ENCODE measurements around the gene ASB10. TPM values are rescaled to one million over a fixed set of nuclear protein-coding genes. Genes with fewer than 3 reads are reported as not detected.

Gene ASB10
- total and polyA plus RNA-seq, 4 donors = not detected

- Histone ChIP-seq H3K4me1 (ENCODE audit: control insufficient read depth in 5 of 5, insufficient read depth in 5 of 5, low read length in 5 of 5) (peaks cover 0 to 20% (median 6%) of the 10 kb centered on the region in 5 donors), H3K27ac (ENCODE audit: low read depth in 1 of 2, low read length in 1 of 2) (no peak overlapping the region), H3K9ac (ENCODE audit: insufficient read depth in 1 of 2, low read length in 2 of 2) (no peak overlapping the region), H3K4me3 (no peak overlapping the region), H3K27me3 (ENCODE audit: control insufficient read depth in 3 of 3, insufficient read depth in 3 of 3, low read length in 2 of 3) (no peaks in the 10 kb centered on the region), H3K9me3 (ENCODE audit: control insufficient read depth in 4 of 4, insufficient read depth in 3 of 4, low read length in 3 of 4) (peaks cover 0 to 4% (median 0%) of the 10 kb centered on the region in 4 donors), H3K36me3 (ENCODE audit: control insufficient read depth in 4 of 4, insufficient read depth in 4 of 4, low read length in 4 of 4) (peaks cover 0 to 69% (median 20%) of the 10 kb centered on the region in 4 donors)
- ATAC-seq (ENCODE audit: insufficient read depth, low FRiP score) = no peak
- no peak for DNase-seq
- TF ChIP-seq CTCF (IDR thresholded peaks at IDR 0.05; ENCODE audit: control extremely low read depth, extremely low read depth) = no peak
- WGBS, 2 donors = 88 to 93% methylated on average over 8 of the region's 8 CpGs
Observed at GRCh38 chr7:151128716-151129115, 58.3 kb downstream of the ASB10 start.

GRCh38 chr7:151128144-151128543, 58.9 kb downstream of the ASB10 start:
- H3K27ac ChIP-seq (ENCODE audit: low read depth in 1 of 2, low read length in 1 of 2) = no peak overlapping the region

GRCh38 chr7:151126491-151127137, 60.4 kb downstream of the ASB10 start:
- Histone ChIP-seq H3K27me3 (ENCODE audit: control insufficient read depth in 3 of 3, insufficient read depth in 3 of 3, low read length in 2 of 3) (no peaks in the 10 kb centered on the region), H3K27ac (ENCODE audit: low read depth in 1 of 2, low read length in 1 of 2) (no peak overlapping the region), H3K9ac (ENCODE audit: insufficient read depth in 1 of 2, low read length in 2 of 2) (no peak overlapping the region), H3K4me1 (ENCODE audit: control insufficient read depth in 5 of 5, insufficient read depth in 5 of 5, low read length in 5 of 5) (peaks cover 0 to 11% (median 5%) of the 10 kb centered on the region in 5 donors), H3K36me3 (ENCODE audit: control insufficient read depth in 4 of 4, insufficient read depth in 4 of 4, low read length in 4 of 4) (peaks cover 0 to 70% (median 16%) of the 10 kb centered on the region in 4 donors), H3K9me3 (ENCODE audit: control insufficient read depth in 4 of 4, insufficient read depth in 3 of 4, low read length in 3 of 4) (peaks cover 0 to 4% (median 0%) of the 10 kb centered on the region in 4 donors), H3K4me3 (no peak overlapping the region)
- 83 to 86% methylated on average over 19 of the region's 19 CpGs for WGBS, 2 donors
- DNase-seq (no peak), ATAC-seq (ENCODE audit: insufficient read depth, low FRiP score) (no peak)
- TF ChIP-seq CTCF (IDR thresholded peaks at IDR 0.05; ENCODE audit: control extremely low read depth, extremely low read depth) = no peak

More at GRCh38 chr7:151128144-151128543, 58.9 kb downstream of the ASB10 start:
- Histone ChIP-seq H3K27me3 (ENCODE audit: control insufficient read depth in 3 of 3, insufficient read depth in 3 of 3, low read length in 2 of 3) (no peaks in the 10 kb centered on the region), H3K36me3 (ENCODE audit: control insufficient read depth in 4 of 4, insufficient read depth in 4 of 4, low read length in 4 of 4) (peaks cover 0 to 71% (median 19%) of the 10 kb centered on the region in 4 donors), H3K9me3 (ENCODE audit: control insufficient read depth in 4 of 4, insufficient read depth in 3 of 4, low read length in 3 of 4) (peaks cover 0 to 4% (median 0%) of the 10 kb centered on the region in 4 donors), H3K9ac (ENCODE audit: insufficient read depth in 1 of 2, low read length in 2 of 2) (no peak overlapping the region), H3K4me1 (ENCODE audit: control insufficient read depth in 5 of 5, insufficient read depth in 5 of 5, low read length in 5 of 5) (peaks cover 0 to 20% (median 6%) of the 10 kb centered on the region in 5 donors), H3K4me3 (no peak overlapping the region)
- 83 to 90% methylated on average over 14 of the region's 14 CpGs for WGBS, 2 donors
- no peak for TF ChIP-seq CTCF (IDR thresholded peaks at IDR 0.05; ENCODE audit: control extremely low read depth, extremely low read depth)
- ATAC-seq (ENCODE audit: insufficient read depth, low FRiP score) (no peak), DNase-seq (no peak)
